GM19035 (cell line): ENCODE data around the gene CASP9.

Experiments
- ATAC-seq: cut with Tn5 transposase; IDR thresholded peaks from one replicate; pipeline ENCODE4 v1.9.1; 2021; ENCODE audit not compliant: unreplicated experiment

CASP9 gene

GRCh38 chr1:15524021-15524282 lies at the start of gene CASP9:
TSS of gene CASP9 (minus strand) at chr1:15524215. CDS start at chr1:15524200, 15 bp downstream.
- ATAC-seq, result no peak

- ATAC-seq, result no peak
These were observed 49.5 kb upstream of the CASP9 start for GRCh38 chr1:15573477-15573876.

GRCh38 chr1:15571266-15571665 lies 47.3 kb upstream of the CASP9 start:
- no peak for ATAC-seq

GRCh38 chr1:15570861-15571260 lies 46.8 kb upstream of the CASP9 start:
- no peak for ATAC-seq

GRCh38 chr1:15568387-15569073 lies 44.5 kb upstream of the CASP9 start:
- ATAC-seq, result no peak

GRCh38 chr1:15559189-15559810 lies 35.3 kb upstream of the CASP9 start:
- no peak for ATAC-seq

GRCh38 chr1:15558516-15558915 lies 34.5 kb upstream of the CASP9 start:
- ATAC-seq, result no peak

GRCh38 chr1:15557594-15557993 lies 33.6 kb upstream of the CASP9 start:
- no peak for ATAC-seq

GRCh38 chr1:15557008-15557407 lies 33.0 kb upstream of the CASP9 start:
- no peak for ATAC-seq

GRCh38 chr1:15550573-15550972 lies 26.6 kb upstream of the CASP9 start:
- ATAC-seq, result no peak

- ATAC-seq, result no peak
These were observed 22.6 kb upstream of the CASP9 start for GRCh38 chr1:15546641-15547040.

GRCh38 chr1:15543589-15544568 lies 19.9 kb upstream of the CASP9 start:
- ATAC-seq, result no peak

GRCh38 chr1:15543251-15543588 lies 19.2 kb upstream of the CASP9 start:
- ATAC-seq, result no peak

- no peak for ATAC-seq
These were observed 18.6 kb upstream of the CASP9 start for GRCh38 chr1:15542388-15543250.

GRCh38 chr1:15541231-15541792 lies 17.3 kb upstream of the CASP9 start:
- no peak for ATAC-seq

- ATAC-seq, result no peak
These were observed 16.2 kb upstream of the CASP9 start for GRCh38 chr1:15540186-15540585.

- ATAC-seq, result no peak
These were observed 14.8 kb upstream of the CASP9 start for GRCh38 chr1:15538771-15539170.

GRCh38 chr1:15531682-15532081 lies 7.7 kb upstream of the CASP9 start:
- no peak for ATAC-seq

GRCh38 chr1:15531003-15531402 lies 7.0 kb upstream of the CASP9 start:
- ATAC-seq, result no peak

GRCh38 chr1:15526490-15527339 lies 2.7 kb upstream of the CASP9 start, which contains the start of gene DNAJC16:
TSS of gene DNAJC16 (plus strand) at chr1:15526848. CDS start at chr1:15529106, 2,258 bp downstream.
- ATAC-seq, result peak; percentile 57
